ENCODE results near the gene ASB7. TPM values are rescaled to one million over a fixed set of nuclear protein-coding genes. Genes with fewer than 3 reads are reported as not detected.

ASB7 gene
- polyA plus RNA-seq, 3 donors = 5.3 to 9.8 (median 7.6) TPM

DNA sequence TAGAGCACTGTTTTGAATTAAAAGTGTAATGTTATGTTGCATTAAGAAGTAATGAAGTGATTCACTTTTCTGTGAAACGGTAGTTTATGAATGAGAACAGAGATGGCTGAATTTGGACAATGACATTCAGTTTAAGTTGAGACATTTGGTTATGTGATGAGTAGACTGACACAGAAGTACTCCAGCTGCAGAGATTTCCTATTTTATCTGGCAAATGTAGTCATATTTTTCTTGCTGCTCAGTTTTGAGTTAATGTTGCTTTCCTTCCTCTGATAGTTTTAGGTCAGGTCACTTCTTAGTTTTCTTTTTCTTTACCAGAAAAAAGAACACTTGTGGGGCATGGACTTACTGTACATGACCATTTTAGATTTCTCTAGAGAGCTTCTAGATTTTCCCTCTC, 51.2 kb downstream of the ASB7 start:
- peaks cover 33 to 35% of the 10 kb centered on the region in 2 donors for H3K36me3 Mint-ChIP-seq
- Histone ChIP-seq H3K4me3 (replicated peaks in 1 of 3; ENCODE audit: low read depth in 2 of 3, low read length in 3 of 3) (no peak overlapping the region), H3K9me3 (replicated peaks in 1 of 2; ENCODE audit: control insufficient read depth in 1 of 2, insufficient read depth in 1 of 2, low read length in 2 of 2) (no peaks in the 10 kb centered on the region), H3K27ac (ENCODE audit: low read depth in 1 of 2, low read length in 2 of 2) (no peak overlapping the region), H3K79me2 (ENCODE audit: insufficient read depth, low read length) (no peaks in the 10 kb centered on the region), H2AFZ (ENCODE audit: insufficient read depth, low read depth, low read length, poor library complexity, severe bottlenecking) (no peak overlapping the region), H3K4me1 (ENCODE audit: control insufficient read depth in 1 of 2, insufficient read depth in 2 of 2, low read length in 2 of 2) (no peaks in the 10 kb centered on the region), H3K36me3 (replicated peaks in 1 of 2; ENCODE audit: control insufficient read depth in 1 of 2, insufficient read depth in 2 of 2, low read length in 2 of 2) (peaks cover 27 to 43% of the 10 kb centered on the region in 2 donors), H3K27me3 (ENCODE audit: control insufficient read depth in 2 of 2, insufficient read depth in 2 of 2, low read length in 2 of 2) (no peaks in the 10 kb centered on the region), H4K20me1 (ENCODE audit: insufficient read depth, low read length) (no peaks in the 10 kb centered on the region), H3K9ac (ENCODE audit: insufficient read depth, low read length, poor library complexity, severe bottlenecking) (no peak overlapping the region), H3K4me2 (replicated peaks; ENCODE audit: extremely low read depth, low read length, poor library complexity, severe bottlenecking) (no peak overlapping the region)
- H3K4me3 Mint-ChIP-seq = no peak overlapping the region
- no peaks in the 10 kb centered on the region for H3K4me1 Mint-ChIP-seq
- intact Hi-C loops (cut with micrococcal nuclease) = no loop called here
- no peaks in the 10 kb centered on the region for H3K9me3 Mint-ChIP-seq
- no peak overlapping the region for H3K27ac Mint-ChIP-seq
- H3K27me3 Mint-ChIP-seq (ENCODE audit: low read depth in 3 of 3) = peaks cover 0 to 6% (median 2%) of the 10 kb centered on the region in 3 donors
- whole genome bisulfite sequencing (ENCODE audit: insufficient coverage) = no CpG with 5 or more reads among the region's 1 CpG
- DNase-seq = no peak
- TF ChIP-seq, protein P1, sequence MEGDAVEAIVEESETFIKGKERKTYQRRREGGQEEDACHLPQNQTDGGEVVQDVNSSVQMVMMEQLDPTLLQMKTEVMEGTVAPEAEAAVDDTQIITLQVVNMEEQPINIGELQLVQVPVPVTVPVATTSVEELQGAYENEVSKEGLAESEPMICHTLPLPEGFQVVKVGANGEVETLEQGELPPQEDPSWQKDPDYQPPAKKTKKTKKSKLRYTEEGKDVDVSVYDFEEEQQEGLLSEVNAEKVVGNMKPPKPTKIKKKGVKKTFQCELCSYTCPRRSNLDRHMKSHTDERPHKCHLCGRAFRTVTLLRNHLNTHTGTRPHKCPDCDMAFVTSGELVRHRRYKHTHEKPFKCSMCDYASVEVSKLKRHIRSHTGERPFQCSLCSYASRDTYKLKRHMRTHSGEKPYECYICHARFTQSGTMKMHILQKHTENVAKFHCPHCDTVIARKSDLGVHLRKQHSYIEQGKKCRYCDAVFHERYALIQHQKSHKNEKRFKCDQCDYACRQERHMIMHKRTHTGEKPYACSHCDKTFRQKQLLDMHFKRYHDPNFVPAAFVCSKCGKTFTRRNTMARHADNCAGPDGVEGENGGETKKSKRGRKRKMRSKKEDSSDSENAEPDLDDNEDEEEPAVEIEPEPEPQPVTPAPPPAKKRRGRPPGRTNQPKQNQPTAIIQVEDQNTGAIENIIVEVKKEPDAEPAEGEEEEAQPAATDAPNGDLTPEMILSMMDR (IDR thresholded peaks at IDR 0.05) = no peak

DNA sequence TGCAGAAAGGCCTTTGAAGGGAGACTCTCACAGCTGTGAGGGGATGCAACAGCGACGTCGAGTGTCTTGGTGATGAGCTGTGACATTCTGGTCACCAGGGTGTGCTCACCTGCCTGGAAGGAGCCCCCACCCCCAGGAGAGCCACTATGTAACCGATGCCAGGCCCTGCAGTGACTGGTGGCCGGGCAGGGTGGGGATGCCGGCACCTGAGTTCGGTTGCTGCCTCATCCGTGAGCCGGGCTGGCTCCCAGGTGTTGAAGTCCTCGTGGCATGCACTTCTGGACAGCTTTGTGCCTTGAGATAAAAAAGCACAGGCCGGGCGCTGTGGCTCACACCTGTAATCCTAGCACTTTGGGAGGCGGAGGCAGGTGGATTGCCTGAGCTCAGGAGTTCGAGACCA, 56.5 kb downstream of the ASB7 start:
- Mint-ChIP-seq H3K27me3 (ENCODE audit: low read depth in 3 of 3) (peaks cover 8 to 9% (median 8%) of the 10 kb centered on the region in 3 donors), H3K27ac (no peak overlapping the region), H3K9me3 (no peaks in the 10 kb centered on the region), H3K36me3 (no peaks in the 10 kb centered on the region), H3K4me1 (no peaks in the 10 kb centered on the region), H3K4me3 (no peak overlapping the region)
- no peaks in the 10 kb centered on the region for H3K27me3 ChIP-seq (ENCODE audit: control insufficient read depth in 2 of 2, insufficient read depth in 2 of 2, low read length in 2 of 2)
- H3K27ac ChIP-seq (ENCODE audit: low read depth in 1 of 2, low read length in 2 of 2) = no peak overlapping the region
- H3K9ac ChIP-seq (ENCODE audit: insufficient read depth, low read length, poor library complexity, severe bottlenecking) = no peak overlapping the region
- H2AFZ ChIP-seq (ENCODE audit: insufficient read depth, low read depth, low read length, poor library complexity, severe bottlenecking) = no peak overlapping the region
- DNase-seq = no peak
- TF ChIP-seq, protein P1 (IDR thresholded peaks at IDR 0.05) = no peak
- no peak overlapping the region for H3K4me2 ChIP-seq (replicated peaks; ENCODE audit: extremely low read depth, low read length, poor library complexity, severe bottlenecking)
- no peak overlapping the region for H3K4me3 ChIP-seq (replicated peaks in 1 of 3; ENCODE audit: low read depth in 2 of 3, low read length in 3 of 3)
- WGBS (ENCODE audit: insufficient coverage) = 88% methylated on average over 14 of the region's 14 CpGs
- H3K36me3 ChIP-seq (replicated peaks in 1 of 2; ENCODE audit: control insufficient read depth in 1 of 2, insufficient read depth in 2 of 2, low read length in 2 of 2) = no peaks in the 10 kb centered on the region
- H4K20me1 ChIP-seq (ENCODE audit: insufficient read depth, low read length) = no peaks in the 10 kb centered on the region
- H3K4me1 ChIP-seq (ENCODE audit: control insufficient read depth in 1 of 2, insufficient read depth in 2 of 2, low read length in 2 of 2) = no peaks in the 10 kb centered on the region
- no peaks in the 10 kb centered on the region for H3K9me3 ChIP-seq (replicated peaks in 1 of 2; ENCODE audit: control insufficient read depth in 1 of 2, insufficient read depth in 1 of 2, low read length in 2 of 2)
- intact Hi-C loops (cut with micrococcal nuclease) = no loop called here
- no peaks in the 10 kb centered on the region for H3K79me2 ChIP-seq (ENCODE audit: insufficient read depth, low read length)

Measured in CD14-positive monocyte (primary cell).